Stimulated activated naive CD8-positive, alpha-beta T cell treated with anti-CD3 and anti-CD28 coated beads, Interleukin-15, amount 100 ng/mL, for 72 hours (primary cell): ENCODE measurements around the gene PRXL2C.

ENCODE experiments used
- ATAC-seq: fragments of 150-1000 bp; cut with Tn5 transposase; 2 replicates; pipeline ENCODE4 v1.10.0; 2021; ENCODE audit warnings: mild to moderate bottlenecking, moderate library complexity
- DNase-seq, 2 donors: peaks; one replicate each; pipeline ENCODE4 v3.0.0; 2021 to 2022
- H3K27ac Mint-ChIP-seq, 2 donors: one replicate each; pipeline ENCODE4 v1.8.0; 2022; ENCODE audit warnings: mild to moderate bottlenecking in 2 of 2, mixed read lengths in 2 of 2, moderate library complexity in 2 of 2
- H3K27me3 Mint-ChIP-seq: one replicate; pipeline ENCODE4 v1.8.0; 2022; ENCODE audit warnings: mixed read lengths
- H3K4me1 Mint-ChIP-seq: one replicate; pipeline ENCODE4 v1.8.0; 2022; ENCODE audit warnings: mild to moderate bottlenecking, mixed read lengths
- H3K4me3 Mint-ChIP-seq, 2 donors: one replicate each; pipeline ENCODE4 v1.8.0; 2022; ENCODE audit warnings: mild to moderate bottlenecking in 2 of 2, mixed read lengths in 2 of 2, moderate library complexity in 1 of 2
- H3K9me3 Mint-ChIP-seq, 2 donors: one replicate each; pipeline ENCODE4 v1.8.0; 2022; ENCODE audit warnings: mixed read lengths in 2 of 2

The PRXL2C gene

DNA sequence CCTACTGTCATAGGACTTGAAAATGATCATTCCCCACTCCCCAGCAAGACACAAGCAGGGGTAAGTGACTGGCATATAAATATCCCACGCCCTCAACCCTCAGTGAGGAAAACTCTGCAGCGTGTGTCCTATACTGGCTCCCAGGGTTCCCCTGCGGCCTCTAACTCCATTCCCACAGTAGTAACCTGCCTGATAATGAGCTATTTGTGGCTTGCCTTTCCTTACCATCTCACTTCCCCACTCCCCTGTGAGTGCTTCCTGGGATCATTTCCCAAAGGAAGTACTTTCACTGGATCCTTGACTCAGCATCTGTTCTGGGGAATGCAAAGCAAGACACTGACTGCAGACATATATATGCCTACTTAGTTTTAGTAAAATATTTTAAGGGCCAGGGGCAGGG is 49.8 kb downstream of the PRXL2C start:
- no peak for DNase-seq
- Mint-ChIP-seq H3K27me3 (peaks cover 36% of the 10 kb centered on the region), H3K4me3 (no peak overlapping the region), H3K4me1 (no peaks in the 10 kb centered on the region), H3K27ac (no peak overlapping the region), H3K9me3 (no peaks in the 10 kb centered on the region)
- ATAC-seq = no peak

DNA sequence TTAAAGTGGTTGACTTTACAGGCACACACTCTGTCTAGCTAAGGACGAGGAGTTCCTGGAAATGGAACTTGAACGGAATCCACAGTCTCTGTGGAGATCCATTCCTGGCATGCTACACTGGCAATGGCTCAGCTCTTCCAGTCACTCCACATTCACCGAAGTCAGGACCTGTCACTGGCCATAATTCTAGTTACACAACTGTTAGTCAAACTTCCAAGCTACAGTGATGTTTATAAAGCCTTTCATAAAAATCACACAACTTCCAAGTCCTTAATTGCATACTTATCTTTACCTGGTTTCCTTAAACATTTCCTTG is 51.2 kb downstream of the PRXL2C start:
- no peaks in the 10 kb centered on the region for H3K9me3 Mint-ChIP-seq
- ATAC-seq = no peak
- H3K27ac Mint-ChIP-seq = no peak overlapping the region
- DNase-seq = no peak
- peaks cover 23% of the 10 kb centered on the region for H3K27me3 Mint-ChIP-seq
- H3K4me1 Mint-ChIP-seq = no peaks in the 10 kb centered on the region
- H3K4me3 Mint-ChIP-seq = no peak overlapping the region

DNA sequence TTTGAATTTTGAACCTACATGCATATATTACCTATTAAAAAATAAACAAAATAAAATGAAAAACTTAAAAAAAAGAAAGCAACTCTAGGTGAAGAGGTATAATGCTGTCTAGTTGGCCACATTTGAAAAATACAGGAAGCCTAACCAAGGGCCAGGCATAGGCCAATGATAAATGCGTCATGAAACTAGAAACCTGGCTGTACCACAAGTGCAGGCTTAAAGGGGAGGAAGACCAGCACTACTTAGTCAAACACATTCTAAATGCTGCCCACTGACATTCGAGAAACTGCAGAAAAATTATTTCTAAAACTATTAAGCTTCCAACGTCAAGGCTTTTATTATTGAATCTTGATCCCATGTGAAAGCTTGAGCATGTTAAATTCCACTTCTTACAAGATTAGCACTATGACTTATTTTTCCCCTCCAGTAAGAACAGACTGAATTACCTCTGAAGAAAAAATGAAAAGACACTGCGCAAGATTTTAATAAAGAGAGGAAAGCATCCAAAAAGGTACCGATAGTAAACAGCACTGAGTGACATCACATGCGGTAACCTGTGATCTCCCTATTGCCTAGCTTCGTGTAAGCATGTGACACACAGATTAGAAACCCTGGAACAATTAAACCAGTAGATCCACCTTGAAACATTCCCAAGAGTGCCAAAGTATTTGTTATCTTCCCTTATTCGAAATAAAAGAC is 51.7 kb downstream of the PRXL2C start:
- ATAC-seq = no peak
- DNase-seq = no peak
- H3K4me1 Mint-ChIP-seq = no peaks in the 10 kb centered on the region
- H3K9me3 Mint-ChIP-seq = no peaks in the 10 kb centered on the region
- no peak overlapping the region for H3K4me3 Mint-ChIP-seq
- no peak overlapping the region for H3K27ac Mint-ChIP-seq
- peaks cover 18% of the 10 kb centered on the region for H3K27me3 Mint-ChIP-seq

DNA sequence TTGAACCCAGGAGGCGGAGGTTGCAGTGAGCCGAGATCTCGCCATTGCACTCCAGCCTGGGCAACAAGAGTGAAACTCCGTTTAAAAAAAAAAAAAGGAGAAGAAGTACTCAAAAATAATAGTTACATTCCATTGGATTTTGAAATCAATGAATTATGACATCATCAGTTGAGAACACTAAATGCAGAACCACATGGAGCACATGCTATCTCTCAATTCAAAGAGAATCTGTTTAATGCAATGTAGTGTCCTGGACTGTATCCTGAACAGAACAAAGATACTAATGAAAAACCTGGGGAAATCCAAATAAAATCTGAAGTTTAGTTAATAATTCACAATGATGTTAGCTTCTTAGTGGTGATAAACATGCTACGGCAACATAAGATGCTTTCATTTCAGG is 55.8 kb downstream of the PRXL2C start:
- DNase-seq (no peak), ATAC-seq (no peak)
- Mint-ChIP-seq H3K4me3 (no peak overlapping the region), H3K27ac (no peak overlapping the region), H3K9me3 (no peaks in the 10 kb centered on the region), H3K4me1 (no peaks in the 10 kb centered on the region), H3K27me3 (peaks cover 17% of the 10 kb centered on the region)

DNA sequence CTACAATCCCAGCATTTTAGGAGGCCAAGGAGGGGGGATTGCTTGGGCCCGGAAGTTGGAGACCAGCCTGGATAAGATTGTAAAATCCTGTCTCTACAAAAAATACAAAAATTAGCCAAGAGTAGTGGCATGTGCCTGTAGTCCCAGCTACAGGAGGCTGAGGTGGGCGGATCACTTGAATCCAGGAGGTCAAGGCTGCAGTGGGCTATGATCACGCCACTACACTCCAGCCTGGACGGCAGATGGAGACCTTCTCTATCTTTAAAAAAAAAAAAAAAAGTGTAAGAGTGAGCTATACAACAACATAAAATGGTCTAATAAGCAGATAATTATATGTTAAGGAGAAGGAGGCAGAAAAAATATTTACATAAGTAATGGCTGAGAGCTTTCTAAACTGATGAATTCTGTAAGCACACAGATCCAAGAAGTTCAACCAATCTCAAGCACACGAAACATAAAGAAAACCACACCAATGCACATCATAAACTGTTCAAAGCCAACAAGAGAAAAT is 58.5 kb downstream of the PRXL2C start:
- no peak for DNase-seq
- no peak for ATAC-seq
- Mint-ChIP-seq H3K4me1 (no peaks in the 10 kb centered on the region), H3K27me3 (peaks cover 35% of the 10 kb centered on the region), H3K4me3 (no peak overlapping the region), H3K9me3 (no peaks in the 10 kb centered on the region), H3K27ac (no peak overlapping the region)
